GM19438 (cell line): ENCODE measurements around the gene MTUS2.

Source experiments
- ATAC-seq: cut with Tn5 transposase; IDR thresholded peaks from one replicate; pipeline ENCODE4 v1.9.1; 2021; ENCODE audit warnings: low read depth; ENCODE audit not compliant: unreplicated experiment

MTUS2 gene

GRCh38 chr13:29472332-29472961, 652.3 kb downstream of the MTUS2 start:
- ATAC-seq, result no peak

GRCh38 chr13:29473166-29473565, 653.0 kb downstream of the MTUS2 start:
- no peak for ATAC-seq

GRCh38 chr13:29474991-29475390, 654.9 kb downstream of the MTUS2 start:
- ATAC-seq, result no peak

DNA sequence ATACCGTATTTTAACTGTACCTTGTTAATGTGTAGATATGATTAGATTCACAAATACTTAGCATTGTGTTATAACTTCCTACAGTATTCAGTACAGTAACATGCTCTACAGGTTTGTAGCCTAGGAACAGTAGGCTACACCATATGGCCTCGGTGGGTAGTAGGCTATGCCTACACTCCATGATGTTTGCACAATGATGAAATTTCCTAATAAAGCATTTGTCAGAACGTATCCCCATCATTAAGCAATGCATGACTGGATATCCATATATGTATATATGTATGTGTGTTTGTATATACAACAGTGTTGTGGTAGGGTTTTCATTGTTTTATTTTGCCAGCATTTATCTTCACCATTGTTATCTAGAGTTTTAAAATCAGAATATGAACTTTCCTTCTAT, 655.9 kb downstream of the MTUS2 start:
- no peak for ATAC-seq

GRCh38 chr13:29479716-29480492, 659.8 kb downstream of the MTUS2 start:
- ATAC-seq, result no peak

- no peak for ATAC-seq
Measured at GRCh38 chr13:29480893-29481525, 660.9 kb downstream of the MTUS2 start.

- no peak for ATAC-seq
Measured at GRCh38 chr13:29481603-29482002, 661.5 kb downstream of the MTUS2 start.

DNA sequence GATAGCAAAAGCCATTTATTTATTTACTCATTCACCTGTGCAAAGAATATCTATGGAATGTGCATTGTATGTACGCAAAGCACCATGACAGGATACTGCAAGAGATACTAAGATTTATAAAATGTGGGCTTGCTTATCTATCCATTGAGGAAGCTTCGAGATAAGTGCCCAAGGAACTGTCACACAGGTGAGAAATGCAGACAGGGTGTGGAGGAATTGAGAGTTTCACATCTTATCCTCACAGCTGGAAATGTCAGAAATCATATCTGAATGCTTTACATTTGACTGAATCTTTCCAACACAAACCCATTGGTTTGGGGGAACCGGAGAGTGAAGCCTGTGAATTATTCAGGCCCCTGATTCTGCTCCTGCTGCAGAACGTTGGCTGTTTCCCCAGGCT, 662.4 kb downstream of the MTUS2 start:
- no peak for ATAC-seq

DNA sequence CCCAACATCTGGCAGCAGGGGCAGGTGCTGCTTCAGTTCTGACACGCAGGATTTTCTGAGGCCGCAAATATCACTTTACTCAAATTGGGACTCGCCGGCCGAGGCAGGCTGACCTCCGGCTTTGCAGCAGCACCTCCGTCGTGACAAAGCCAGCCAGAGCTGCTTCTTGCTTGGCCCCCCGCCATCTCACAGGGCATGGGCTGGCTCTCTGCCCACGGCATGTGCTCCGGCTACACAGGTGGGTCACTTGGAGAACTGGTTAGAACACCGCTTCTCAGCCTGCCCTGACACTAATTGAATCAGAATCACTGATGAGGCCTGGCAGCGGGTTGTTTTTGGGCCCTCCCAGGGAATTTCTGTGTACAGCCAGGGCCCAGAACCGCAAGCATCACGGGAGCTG, 663.1 kb downstream of the MTUS2 start:
- no peak for ATAC-seq

GRCh38 chr13:29483623-29484022, 663.5 kb downstream of the MTUS2 start:
- ATAC-seq, result no peak

- ATAC-seq, result no peak
Measured at GRCh38 chr13:29484236-29484635, 664.1 kb downstream of the MTUS2 start.

GRCh38 chr13:29484796-29485195, 664.7 kb downstream of the MTUS2 start:
- ATAC-seq, result no peak

- no peak for ATAC-seq
Measured at GRCh38 chr13:29486551-29486950, 666.4 kb downstream of the MTUS2 start.

- no peak for ATAC-seq
Measured at GRCh38 chr13:29487466-29488454, 667.6 kb downstream of the MTUS2 start.

DNA sequence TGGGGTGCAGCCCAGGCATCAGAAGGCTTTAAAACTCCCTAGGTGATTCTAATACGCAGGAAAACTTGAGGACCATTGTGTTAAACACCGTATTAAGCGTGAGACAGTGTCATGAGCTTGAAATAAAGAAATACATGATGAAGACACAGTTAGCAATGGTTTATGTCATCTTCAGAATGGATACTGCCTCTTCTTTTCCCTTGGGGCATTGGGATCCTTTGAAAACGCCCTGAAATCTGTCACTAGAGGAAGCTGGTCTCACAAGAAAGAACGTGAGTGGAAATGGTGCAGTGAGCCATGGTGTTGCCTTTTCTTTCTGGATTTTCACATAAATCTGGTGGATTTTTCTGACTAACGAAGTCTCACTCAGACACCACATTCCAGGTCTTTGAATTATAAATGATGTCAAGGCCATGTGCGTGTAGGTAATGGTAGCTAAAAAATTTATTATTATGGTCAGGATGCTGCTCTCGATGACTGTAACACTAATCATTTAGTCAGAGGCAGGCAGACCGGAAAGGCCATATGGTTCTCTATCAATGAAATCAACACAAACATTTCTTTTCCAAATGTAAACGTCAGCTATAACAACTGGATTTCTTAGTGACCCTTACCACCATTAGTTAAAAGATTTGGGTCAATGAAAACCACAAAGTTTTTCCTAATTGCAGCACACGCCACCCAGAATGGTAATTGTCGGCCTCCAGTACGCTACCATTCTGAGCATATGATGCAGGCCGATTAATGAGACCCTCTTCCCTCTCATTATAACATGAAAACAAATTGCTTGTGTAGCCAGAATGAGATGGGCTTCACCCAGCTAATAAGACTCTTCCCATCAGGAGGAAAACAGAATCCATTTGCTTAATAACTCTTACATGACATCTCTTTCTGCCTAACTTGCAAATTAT, 669.8 kb downstream of the MTUS2 start:
- ATAC-seq, result no peak

- ATAC-seq, result no peak
Measured at GRCh38 chr13:29490561-29490885, 670.4 kb downstream of the MTUS2 start.

GRCh38 chr13:29491248-29491647, 671.1 kb downstream of the MTUS2 start:
- ATAC-seq, result no peak

DNA sequence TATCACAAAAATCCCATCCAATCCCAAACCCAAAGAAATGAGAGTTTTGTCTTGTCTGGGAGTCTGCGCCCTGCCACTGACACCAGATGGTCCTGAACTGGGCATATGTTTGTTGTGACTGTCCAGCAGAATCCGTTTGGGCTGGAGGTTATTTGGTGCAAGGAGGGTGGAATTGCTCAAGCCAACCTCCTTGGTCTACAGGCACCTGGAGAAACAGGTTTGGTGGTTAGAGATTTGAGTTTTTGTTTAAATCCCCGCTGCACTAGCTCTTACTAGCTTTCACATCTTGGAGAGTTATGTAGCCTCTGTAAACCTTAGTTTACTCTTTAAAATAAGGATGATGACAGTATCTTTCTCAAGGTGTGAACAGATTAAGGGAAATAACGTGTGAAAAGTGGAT, 673.7 kb downstream of the MTUS2 start:
- ATAC-seq, result no peak

DNA sequence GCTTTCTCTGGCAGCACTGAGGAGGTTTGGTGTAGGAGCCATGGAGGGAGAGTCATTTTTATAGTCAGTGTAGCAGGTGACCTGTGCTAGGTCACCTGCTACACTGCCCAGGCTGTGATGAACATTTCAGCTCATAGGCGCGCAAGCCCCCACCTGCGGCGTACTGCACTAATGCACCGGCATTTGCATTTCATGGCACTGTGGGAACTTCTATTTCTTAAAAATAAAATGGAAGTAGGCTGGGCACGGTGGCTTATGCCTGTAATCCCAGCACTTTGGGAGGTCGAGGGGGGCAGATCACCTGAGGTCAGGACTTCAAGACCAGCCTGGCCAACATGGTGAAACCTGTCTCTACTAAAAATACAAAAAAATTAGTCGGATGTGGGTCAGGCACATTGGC, 674.4 kb downstream of the MTUS2 start:
- ATAC-seq, result no peak

GRCh38 chr13:29496241-29496712, 676.1 kb downstream of the MTUS2 start:
- peak; percentile 84 for ATAC-seq
